Smooth muscle cell of trachea (primary cell): Measurements from ENCODE around the gene AP1S3. TPM values are rescaled to one million over a fixed set of nuclear protein-coding genes. Genes with fewer than 3 reads are reported as not detected.

Source experiments
- total RNA-seq: library from RNA; depleted of rRNA; stranded (reverse); fragments of >200 nt; gene quantifications from 2 replicates; pipeline ENCODE4 v1.2.1, GENCODE V29; 2014

Gene AP1S3
- total RNA-seq: 2.6 and 4.4 TPM in 2 replicates

GRCh38 chr2:223837287-223838061 is at the start of gene AP1S3:
Gene AP1S3, minus strand, starts transcription at chr2:223837582. Its CDS starts 132 bp downstream, at chr2:223837450.

Other genes starting within 250 kb of the AP1S3 start
- 1.0 and 1.2 TPM in 2 replicates for gene SCG2, start 235.2 kb downstream of the AP1S3 start, total RNA-seq
- gene WDFY1, start 107.8 kb upstream of the AP1S3 start, total RNA-seq: 97.3 and 155 TPM in 2 replicates
- gene MRPL44, start 119.9 kb upstream of the AP1S3 start, total RNA-seq: 26.3 and 33.9 TPM in 2 replicates
- 62.5 and 275 TPM in 2 replicates for gene SERPINE2, start 201.7 kb upstream of the AP1S3 start, total RNA-seq